Fibroblast of lung (primary cell): Measurements from ENCODE around the gene JARID2.

Experiments used
- EZH2 ChIP-seq: IDR thresholded peaks from 2 replicates; pipeline ENCODE4 v1.5.1; 2012; ENCODE audit warnings: low read length, control low read depth, mild to moderate bottlenecking; ENCODE audit errors: missing control alignments
- TF ChIP-seq, protein P1 (sequence below), 2 donors: IDR thresholded peaks in 1 of 2; conservative IDR thresholded peaks in 1 of 2; 1 replicate in 1 of 2; 2 replicates in 1 of 2; pipeline ENCODE4 v1.5.1; 2011 to 2012; ENCODE audit warnings: low read length in 2 of 2, control low read depth in 1 of 2, inconsistent platforms in 1 of 2, low read depth in 1 of 2, mild to moderate bottlenecking in 1 of 2

DNA sequence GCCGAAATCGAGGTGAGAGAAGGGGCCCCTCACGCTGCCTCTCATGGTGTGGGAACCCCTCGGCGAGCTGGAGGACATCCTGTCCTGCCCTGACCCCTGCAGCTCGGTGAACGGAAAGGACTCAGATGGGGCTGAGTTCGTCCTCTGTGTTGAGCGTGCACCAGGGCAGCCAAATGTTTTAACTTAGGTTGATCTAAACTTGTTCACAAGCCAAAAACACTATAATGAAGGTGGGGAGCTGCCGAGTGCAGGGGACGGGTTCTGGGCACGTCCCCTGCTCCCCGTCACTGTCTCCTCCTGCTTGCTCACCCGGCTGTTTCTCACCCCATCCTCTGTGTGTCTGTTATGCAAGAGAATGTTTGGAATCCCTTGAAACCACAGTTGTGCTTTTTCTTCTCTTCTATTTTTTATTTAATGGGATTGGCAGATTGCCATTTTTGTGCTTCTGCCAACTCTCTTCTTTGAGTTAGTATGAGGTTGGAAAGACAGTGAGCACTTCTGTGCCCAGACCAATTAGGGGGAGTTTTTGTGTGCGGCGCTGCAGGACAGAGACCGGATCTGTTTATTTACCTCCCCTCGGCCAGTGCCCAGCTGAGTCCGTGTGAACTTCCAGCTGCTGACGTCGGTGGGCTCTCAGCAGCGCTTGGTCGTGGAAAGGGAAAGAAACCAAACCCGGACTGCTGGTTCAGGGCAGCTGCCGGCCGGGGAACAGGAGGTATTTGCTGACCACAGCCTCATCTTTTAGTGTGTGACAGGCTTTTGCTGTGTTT is 258.9 kb downstream of the JARID2 start:
- TF ChIP-seq, protein P1, sequence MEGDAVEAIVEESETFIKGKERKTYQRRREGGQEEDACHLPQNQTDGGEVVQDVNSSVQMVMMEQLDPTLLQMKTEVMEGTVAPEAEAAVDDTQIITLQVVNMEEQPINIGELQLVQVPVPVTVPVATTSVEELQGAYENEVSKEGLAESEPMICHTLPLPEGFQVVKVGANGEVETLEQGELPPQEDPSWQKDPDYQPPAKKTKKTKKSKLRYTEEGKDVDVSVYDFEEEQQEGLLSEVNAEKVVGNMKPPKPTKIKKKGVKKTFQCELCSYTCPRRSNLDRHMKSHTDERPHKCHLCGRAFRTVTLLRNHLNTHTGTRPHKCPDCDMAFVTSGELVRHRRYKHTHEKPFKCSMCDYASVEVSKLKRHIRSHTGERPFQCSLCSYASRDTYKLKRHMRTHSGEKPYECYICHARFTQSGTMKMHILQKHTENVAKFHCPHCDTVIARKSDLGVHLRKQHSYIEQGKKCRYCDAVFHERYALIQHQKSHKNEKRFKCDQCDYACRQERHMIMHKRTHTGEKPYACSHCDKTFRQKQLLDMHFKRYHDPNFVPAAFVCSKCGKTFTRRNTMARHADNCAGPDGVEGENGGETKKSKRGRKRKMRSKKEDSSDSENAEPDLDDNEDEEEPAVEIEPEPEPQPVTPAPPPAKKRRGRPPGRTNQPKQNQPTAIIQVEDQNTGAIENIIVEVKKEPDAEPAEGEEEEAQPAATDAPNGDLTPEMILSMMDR (conservative IDR thresholded peaks at IDR 0.05 in 1 of 2, IDR thresholded peaks at IDR 0.05 in 1 of 2; ENCODE audit: low read depth in 1 of 2, low read length in 2 of 2) = no peak
- TF ChIP-seq EZH2 = no peak
